AG09319 (cell line): ENCODE data around the gene TBC1D7.

ENCODE experiments used
- DNase-seq: peaks from one replicate; pipeline ENCODE4 v3.0.0-alpha.2; 2010; ENCODE audit warnings: low read depth; ENCODE audit errors: extremely low read depth
- CTCF ChIP-seq: IDR thresholded peaks from 2 replicates; pipeline ENCODE4 v1.5.1; 2011; ENCODE audit warnings: low read depth, mild to moderate bottlenecking, inconsistent platforms, low read length, moderate library complexity

The TBC1D7 gene

DNA sequence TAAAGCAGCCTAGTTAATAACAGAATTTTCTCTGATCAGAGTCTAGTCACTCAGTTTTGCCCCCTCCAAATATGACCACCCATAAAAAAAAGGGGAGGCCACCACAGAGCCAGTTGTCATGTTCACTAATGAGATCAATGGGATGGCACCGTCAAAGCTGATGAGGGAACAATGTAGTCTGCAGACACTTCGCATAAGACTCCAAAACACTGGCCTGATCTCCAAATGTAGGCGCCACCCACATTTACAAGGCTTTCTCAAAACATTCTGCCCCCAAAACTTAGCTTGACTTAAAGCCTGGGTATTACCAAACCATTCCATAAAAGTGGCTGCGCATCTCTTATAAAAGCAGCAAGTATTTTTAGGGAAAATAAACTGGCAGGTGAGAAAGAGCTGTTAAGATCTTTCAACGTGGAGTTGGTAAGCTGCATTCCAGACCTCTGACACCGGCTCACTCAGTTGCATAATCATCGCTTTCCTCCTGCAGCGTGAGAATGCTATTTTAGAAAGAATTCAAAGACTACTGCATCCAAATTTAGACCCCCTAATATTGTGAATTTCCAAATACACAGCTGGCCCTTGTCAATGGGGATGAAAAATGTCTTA is 59.3 kb downstream of the TBC1D7 start:
- no peak for TF ChIP-seq CTCF
- DNase-seq = no peak

- DNase-seq = no peak
- TF ChIP-seq CTCF = no peak
These were observed 61.1 kb downstream of the TBC1D7 start for GRCh38 chr6:13267142-13267651.

GRCh38 chr6:13263669-13264068 is 64.7 kb downstream of the TBC1D7 start:
- DNase-seq = no peak

GRCh38 chr6:13262302-13263230 is 65.8 kb downstream of the TBC1D7 start:
- no peak for DNase-seq
- no peak for TF ChIP-seq CTCF

More at GRCh38 chr6:13263669-13264068, 64.7 kb downstream of the TBC1D7 start:
- TF ChIP-seq CTCF = no peak

GRCh38 chr6:13261464-13261994 is 66.8 kb downstream of the TBC1D7 start:
- TF ChIP-seq CTCF = no peak
- DNase-seq = no peak

DNA sequence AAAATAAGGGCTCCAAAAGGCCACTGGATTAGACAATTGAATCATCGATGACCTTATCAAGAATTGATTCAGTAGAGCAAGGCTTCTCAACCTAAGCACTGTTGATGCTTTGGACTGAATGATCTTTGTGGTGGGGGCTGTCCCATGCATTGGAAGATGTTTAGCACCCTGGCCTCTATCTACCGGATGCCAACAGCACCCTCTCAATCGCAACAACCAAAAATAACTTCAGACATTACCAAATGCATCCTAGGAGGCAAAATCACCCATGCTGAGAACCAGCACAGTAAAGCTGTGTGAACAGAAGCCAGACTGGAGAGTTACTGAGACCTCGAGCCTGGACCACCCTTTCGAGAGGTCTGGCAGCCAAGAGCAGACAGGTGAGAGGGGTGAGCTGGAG is 67.5 kb downstream of the TBC1D7 start:
- TF ChIP-seq CTCF = no peak

GRCh38 chr6:13260101-13260598 is 68.2 kb downstream of the TBC1D7 start:
- DNase-seq = no peak
- no peak for TF ChIP-seq CTCF

More for the DNA sequence above, 67.5 kb downstream of the TBC1D7 start:
- DNase-seq = no peak
